IMR-90 (cell line): Measurements from ENCODE around the gene NPLOC4. TPM values are rescaled to one million over a fixed set of nuclear protein-coding genes. Genes with fewer than 3 reads are reported as not detected.

Experiments used
- ATAC-seq: fragments of 200-7000 bp; cut with Tn5 transposase; 2 replicates; pipeline ENCODE4 v1.9.1; 2020; ENCODE audit warnings: low read depth, mild to moderate bottlenecking, moderate library complexity
- BruUV-seq: library from RNA; stranded (reverse); fragments of 400-500 nt; replicated peaks from 2 replicates; lab custom pipeline; 2021; lab: Mats Ljungman, UMichigan
- CTCF ChIA-PET: fragments of 300-600 bp; formaldehyde crosslinking; extraction: SDS; loops from one replicate; lab custom pipeline; 2021; ENCODE audit warnings: antibody characterized with exemption; lab: Yijun Ruan, JAX
- POLR2A ChIA-PET: fragments of 300-600 bp; sonication (Branson Sonifier 250); formaldehyde crosslinking; loops from one replicate; lab custom pipeline; 2022; ENCODE audit warnings: antibody characterized with exemption; ENCODE audit not compliant: unreplicated experiment; lab: Charles Lee
- DNase-seq: peaks from one replicate; pipeline ENCODE4 v3.0.0; 2013
- H2AFZ ChIP-seq: replicated peaks from 2 replicates; pipeline ENCODE3; 2013; ENCODE audit warnings: low read length, mild to moderate bottlenecking; ENCODE audit not compliant: poor library complexity
- H2AK5ac ChIP-seq: 2 replicates; pipeline ENCODE4 v1.6.1; 2013; ENCODE audit warnings: low read depth, low read length, inconsistent platforms
- H2AK9ac ChIP-seq: replicated peaks from 2 replicates; pipeline ENCODE3; 2013; ENCODE audit warnings: mild to moderate bottlenecking, low read depth, low read length, moderate library complexity; ENCODE audit not compliant: poor library complexity
- H2BK120ac ChIP-seq: 2 replicates; pipeline ENCODE4 v1.6.1; 2013; ENCODE audit warnings: low read depth, low read length, inconsistent platforms
- H2BK15ac ChIP-seq: 3 replicates; pipeline ENCODE4 v1.6.1; 2013; ENCODE audit warnings: low read depth, low read length, inconsistent platforms
- H2BK20ac ChIP-seq: 2 replicates; pipeline ENCODE4 v1.6.1; 2013; ENCODE audit warnings: low read depth, mild to moderate bottlenecking, inconsistent platforms, low read length, moderate library complexity
- H2BK5ac ChIP-seq: 2 replicates; pipeline ENCODE4 v1.6.1; 2013; ENCODE audit warnings: mild to moderate bottlenecking, low read depth, low read length, inconsistent platforms; ENCODE audit not compliant: poor library complexity, severe bottlenecking
- H3K14ac ChIP-seq: replicated peaks from 2 replicates; pipeline ENCODE4 v1.6.1; 2013; ENCODE audit warnings: low read depth, low read length, inconsistent platforms
- H3K18ac ChIP-seq: 2 replicates; pipeline ENCODE4 v1.6.1; 2013; ENCODE audit warnings: low read depth, low read length, control low read depth
- H3K23ac ChIP-seq: 2 replicates; pipeline ENCODE4 v1.6.1; 2013; ENCODE audit warnings: low read depth, low read length, inconsistent platforms
- H3K27ac ChIP-seq: 2 replicates; pipeline ENCODE4 v1.5.1; 2013; ENCODE audit warnings: mild to moderate bottlenecking, control low read depth, low read length; ENCODE audit not compliant: insufficient read depth
- H3K27me3 ChIP-seq: 2 replicates; pipeline ENCODE4 v1.6.1; 2013; ENCODE audit warnings: low read length; ENCODE audit not compliant: control insufficient read depth, insufficient read depth
- H3K36me3 ChIP-seq: 2 replicates; pipeline ENCODE4 v1.6.1; 2013; ENCODE audit warnings: low read length, mixed read lengths; ENCODE audit not compliant: control insufficient read depth, insufficient read depth
- H3K4ac ChIP-seq: 2 replicates; pipeline ENCODE4 v1.6.1; 2013; ENCODE audit warnings: low read depth, low read length, inconsistent platforms
- H3K4me1 ChIP-seq: 2 replicates; pipeline ENCODE4 v1.6.1; 2013; ENCODE audit warnings: low read length, mixed read lengths; ENCODE audit not compliant: control insufficient read depth, insufficient read depth
- H3K4me2 ChIP-seq: 2 replicates; pipeline ENCODE4 v1.6.1; 2013; ENCODE audit warnings: low read depth, mild to moderate bottlenecking, control low read depth, low read length, moderate library complexity
- H3K4me3 ChIP-seq: 2 replicates; pipeline ENCODE4 v1.5.1; 2013; ENCODE audit warnings: low read depth, mild to moderate bottlenecking, control low read depth, low read length, moderate library complexity; ENCODE audit not compliant: insufficient read depth
- H3K56ac ChIP-seq: 2 replicates; pipeline ENCODE4 v1.6.1; 2013; ENCODE audit warnings: low read length, inconsistent platforms; ENCODE audit not compliant: insufficient read depth; ENCODE audit errors: extremely low read depth
- H3K79me1 ChIP-seq, 2 experiments: 2 replicates each; pipeline ENCODE4 v1.6.1; 2013; ENCODE audit warnings: low read length in 2 of 2, inconsistent platforms in 1 of 2, low read depth in 1 of 2
- H3K9ac ChIP-seq: 2 replicates; pipeline ENCODE4 v1.6.1; 2013; ENCODE audit warnings: low read depth, low read length, control low read depth
- H3K9me1 ChIP-seq: 2 replicates; pipeline ENCODE4 v1.6.1; 2013; ENCODE audit warnings: low read length, inconsistent platforms; ENCODE audit not compliant: insufficient read depth
- H3K9me3 ChIP-seq: 2 replicates; pipeline ENCODE4 v1.6.1; 2013; ENCODE audit warnings: low read length; ENCODE audit not compliant: control insufficient read depth, insufficient read depth
- H4K20me1 ChIP-seq: 2 replicates; pipeline ENCODE4 v1.6.1; 2013; ENCODE audit warnings: low read length, inconsistent platforms; ENCODE audit not compliant: insufficient read depth
- H4K5ac ChIP-seq: 2 replicates; pipeline ENCODE4 v1.6.1; 2013; ENCODE audit warnings: mild to moderate bottlenecking, low read depth, low read length, control low read depth
- H4K8ac ChIP-seq, 2 experiments: 2 replicates each; pipeline ENCODE4 v1.6.1; 2013; ENCODE audit warnings: low read depth in 2 of 2, low read length in 2 of 2, control low read depth in 1 of 2, inconsistent platforms in 1 of 2
- H4K91ac ChIP-seq: 2 replicates; pipeline ENCODE4 v1.6.1; 2013; ENCODE audit warnings: low read depth, low read length, inconsistent platforms; ENCODE audit not compliant: insufficient read depth
- BHLHE40 ChIP-seq: fragments of 150-350 bp; IDR thresholded peaks from 2 replicates; pipeline ENCODE4 v1.6.1; 2016; ENCODE audit warnings: mild to moderate bottlenecking, low read depth, low read length
- CEBPB ChIP-seq: IDR thresholded peaks from 2 replicates; pipeline ENCODE4 v1.6.1; 2012; ENCODE audit warnings: low read depth, low read length, improper control_type of control experiment
- CHD1 ChIP-seq: IDR thresholded peaks from 2 replicates; pipeline ENCODE4 v1.6.1; 2012; ENCODE audit warnings: low read depth, low read length, improper control_type of control experiment
- FOS ChIP-seq: fragments of 150-350 bp; IDR thresholded peaks from 2 replicates; pipeline ENCODE4 v1.6.1; 2016; ENCODE audit warnings: low read depth, low read length
- MAFK ChIP-seq: IDR thresholded peaks from 2 replicates; pipeline ENCODE4 v1.6.1; 2012; ENCODE audit warnings: low read depth, low read length, improper control_type of control experiment
- MAZ ChIP-seq: IDR thresholded peaks from 2 replicates; pipeline ENCODE4 v1.6.1; 2012; ENCODE audit warnings: low read depth, mild to moderate bottlenecking, low read length, improper control_type of control experiment, moderate library complexity, borderline replicate concordance
- MXI1 ChIP-seq: IDR thresholded peaks from 2 replicates; pipeline ENCODE4 v1.6.1; 2012; ENCODE audit warnings: low read depth, mild to moderate bottlenecking, low read length, moderate library complexity, borderline replicate concordance
- NFE2L2 ChIP-seq: fragments of 150-350 bp; IDR thresholded peaks from 2 replicates; pipeline ENCODE4 v1.6.1; 2016; ENCODE audit warnings: low read depth, mild to moderate bottlenecking, low read length
- POLR2A ChIP-seq: IDR thresholded peaks from 2 replicates; pipeline ENCODE4 v1.6.1; 2012; ENCODE audit warnings: mild to moderate bottlenecking, low read depth, low read length
- RAD21 ChIP-seq: IDR thresholded peaks from 2 replicates; pipeline ENCODE4 v1.6.1; 2012; ENCODE audit warnings: low read length, improper control_type of control experiment
- RCOR1 ChIP-seq: IDR thresholded peaks from 2 replicates; pipeline ENCODE4 v1.6.1; 2012; ENCODE audit warnings: mild to moderate bottlenecking, low read length, improper control_type of control experiment; ENCODE audit not compliant: insufficient replicate concordance
- RFX5 ChIP-seq: IDR thresholded peaks from 2 replicates; pipeline ENCODE4 v1.8.0; 2012; ENCODE audit warnings: low read depth, mild to moderate bottlenecking, low read length, moderate library complexity
- SMC3 ChIP-seq: fragments of 150-350 bp; IDR thresholded peaks from 2 replicates; pipeline ENCODE4 v1.6.1; 2016; ENCODE audit warnings: low read depth, mild to moderate bottlenecking, antibody characterized with exemption, low read length, moderate library complexity
- WGBS, 2 experiments: methylation state at CpG; one replicate each; pipeline versions ENCODE4 v1.1.5 to v1.1.7; 2013; ENCODE audit warnings: missing lambda C conversion rate in 2 of 2; ENCODE audit not compliant: insufficient read length in 1 of 2; ENCODE audit errors: extremely low coverage in 2 of 2; 5-methylcytosine and 5-hydroxymethylcytosine counted together
- dilution Hi-C: fragments of 300-500 bp; cut with HindIII; formaldehyde crosslinking; loops from one replicate; pipeline ENCODE4 v1.14.3; 2018; ENCODE audit warnings: low sequenced_read_pairs; ENCODE audit not compliant: unreplicated experiment
- in situ Hi-C: fragments of 300-500 bp; cut with MboI; formaldehyde crosslinking; loops from 3 replicates; pipeline ENCODE4 v1.14.3; 2019; ENCODE audit warnings: low sequenced_read_pairs, inconsistent platforms, mixed read lengths
- intact Hi-C: fragments of 100-400 bp; cut with micrococcal nuclease; formaldehyde crosslinking; loops from 2 replicates; pipeline ENCODE4 v1.10.0; 2022
- polyA plus RNA-seq, 3 experiments: library from polyadenylated mRNA; depleted of rRNA; stranded (reverse); fragments of >200 nt; gene quantifications; 2 replicates each; pipeline ENCODE4 v1.2.3, GENCODE V29; 2012; ENCODE audit warnings: low replicate concordance in 1 of 3
- total RNA-seq: library from RNA; depleted of rRNA; stranded (reverse); fragments of >200 nt; gene quantifications from 2 replicates; pipeline ENCODE4 v1.2.3, GENCODE V29; 2012
- TF ChIP-seq, protein P1 (sequence below): fragments of 150-350 bp; IDR thresholded peaks from 2 replicates; pipeline ENCODE4 v1.6.1; 2017; ENCODE audit warnings: mild to moderate bottlenecking, antibody characterized with exemption, low read length, low read depth
- TF ChIP-seq, protein P2 (sequence below): fragments of 150-350 bp; IDR thresholded peaks from 2 replicates; pipeline ENCODE4 v1.6.1; 2016; ENCODE audit warnings: low read depth, mild to moderate bottlenecking, low read length, moderate library complexity, borderline replicate concordance

The NPLOC4 gene
- total and polyA plus RNA-seq, 2 of the 4 experiments (the other 2 are of a cell fraction): 70.4 to 78.3 TPM

DNA sequence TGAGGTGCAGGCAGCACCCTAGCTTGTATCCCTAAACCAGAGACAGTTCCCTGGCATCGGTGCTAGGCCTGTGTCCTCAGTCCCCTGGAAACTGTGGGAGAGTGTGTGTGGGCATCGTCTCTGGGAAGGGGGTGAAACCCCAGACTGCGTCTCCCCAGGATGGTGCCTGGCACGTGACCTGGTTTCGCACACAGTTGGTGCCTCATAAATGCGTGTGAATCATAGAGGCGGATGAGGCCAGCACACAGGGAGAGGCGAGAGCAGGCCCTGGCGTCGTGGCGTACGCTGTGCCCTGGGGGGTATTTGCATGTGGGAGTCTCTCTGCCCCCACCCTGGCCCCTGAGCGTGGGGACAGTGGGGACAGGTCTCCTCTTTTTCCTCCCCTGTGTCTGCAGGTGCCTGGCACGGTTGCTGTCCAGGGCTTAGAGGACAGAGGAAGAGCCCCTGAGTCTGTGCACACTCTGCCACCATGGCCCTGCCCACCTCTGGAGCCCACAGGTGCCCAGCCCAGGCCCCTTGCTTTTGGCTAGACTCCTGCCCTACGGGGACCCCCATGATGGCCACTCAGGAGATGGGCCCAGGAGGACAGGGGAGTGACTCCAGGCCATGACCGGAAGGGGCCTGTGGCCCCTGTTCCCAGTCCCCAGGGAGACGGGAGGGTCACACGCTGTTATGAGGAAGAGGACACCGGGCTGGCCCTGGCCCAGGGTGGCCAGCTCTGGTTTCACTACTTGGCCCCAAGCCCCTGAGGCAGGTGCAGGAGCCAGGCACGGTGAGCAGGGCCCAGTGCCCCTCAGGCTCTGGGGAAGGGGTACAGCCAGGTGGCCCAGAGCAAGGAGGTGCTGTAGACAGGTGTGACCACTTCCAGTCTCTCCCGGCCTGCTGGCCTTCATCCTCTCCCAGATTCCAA is 110.0 kb downstream of the NPLOC4 start:
- dilution Hi-C loops: no loop called here
- no peak for ATAC-seq
- POLR2A ChIA-PET: no interaction called here
- TF ChIP-seq FOS (no peak), CHD1 (no peak), RAD21 (no peak), MXI1 (no peak), BHLHE40 (no peak), CEBPB (no peak), RFX5 (no peak), POLR2A (no peak), RCOR1 (no peak), MAZ (no peak), SMC3 (no peak), NFE2L2 (no peak), MAFK (no peak)
- TF ChIP-seq, protein P1, sequence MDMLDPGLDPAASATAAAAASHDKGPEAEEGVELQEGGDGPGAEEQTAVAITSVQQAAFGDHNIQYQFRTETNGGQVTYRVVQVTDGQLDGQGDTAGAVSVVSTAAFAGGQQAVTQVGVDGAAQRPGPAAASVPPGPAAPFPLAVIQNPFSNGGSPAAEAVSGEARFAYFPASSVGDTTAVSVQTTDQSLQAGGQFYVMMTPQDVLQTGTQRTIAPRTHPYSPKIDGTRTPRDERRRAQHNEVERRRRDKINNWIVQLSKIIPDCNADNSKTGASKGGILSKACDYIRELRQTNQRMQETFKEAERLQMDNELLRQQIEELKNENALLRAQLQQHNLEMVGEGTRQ: no peak
- TF ChIP-seq, protein P2, sequence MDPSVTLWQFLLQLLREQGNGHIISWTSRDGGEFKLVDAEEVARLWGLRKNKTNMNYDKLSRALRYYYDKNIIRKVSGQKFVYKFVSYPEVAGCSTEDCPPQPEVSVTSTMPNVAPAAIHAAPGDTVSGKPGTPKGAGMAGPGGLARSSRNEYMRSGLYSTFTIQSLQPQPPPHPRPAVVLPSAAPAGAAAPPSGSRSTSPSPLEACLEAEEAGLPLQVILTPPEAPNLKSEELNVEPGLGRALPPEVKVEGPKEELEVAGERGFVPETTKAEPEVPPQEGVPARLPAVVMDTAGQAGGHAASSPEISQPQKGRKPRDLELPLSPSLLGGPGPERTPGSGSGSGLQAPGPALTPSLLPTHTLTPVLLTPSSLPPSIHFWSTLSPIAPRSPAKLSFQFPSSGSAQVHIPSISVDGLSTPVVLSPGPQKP: no peak

More for the DNA sequence above, 110.0 kb downstream of the NPLOC4 start:
- Histone ChIP-seq H3K9me1 (peaks cover 5% of the 10 kb centered on the region; the same call in 1 of the 2 replicates), H2BK20ac (no peak overlapping the region), H3K56ac (no peak overlapping the region), H3K36me3 (no peaks in the 10 kb centered on the region), H2BK5ac (no peak overlapping the region), H4K91ac (no peak overlapping the region), H3K4me2 (no peak overlapping the region), H3K4me1 (peaks cover 5% of the 10 kb centered on the region; the same call in 1 of the 2 replicates), H3K18ac (no peak overlapping the region), H2AK9ac (no peak overlapping the region), H4K5ac (no peak overlapping the region), H3K27ac (no peak overlapping the region), H3K9me3 (no peaks in the 10 kb centered on the region), H3K14ac (no peak overlapping the region), H3K4me3 (no peak overlapping the region), H4K8ac (no peak overlapping the region), H3K27me3 (peaks cover 9% of the 10 kb centered on the region), H2BK15ac (no peak overlapping the region), H3K79me1 (no peaks in the 10 kb centered on the region), H2AFZ (no peak overlapping the region), H3K4ac (no peak overlapping the region), H3K9ac (no peak overlapping the region), H2BK120ac (no peak overlapping the region), H4K20me1 (peaks cover 17% of the 10 kb centered on the region), H3K23ac (no peak overlapping the region), H2AK5ac (no peak overlapping the region)
- WGBS, 2 experiments: 100% methylated on average over 1 of the region's 21 CpGs; no CpG with 5 or more reads in 1 of the 2 experiments
- DNase-seq: no peak
- intact Hi-C loops (no loop called here), in situ Hi-C loops (no loop called here)
- no TSS peak for BruUV-seq
- CTCF ChIA-PET: no interaction called here
